ENCODE data around the gene GPR132. TPM values are rescaled to one million over a fixed set of nuclear protein-coding genes. Genes with fewer than 3 reads are reported as not detected.

Gene GPR132
- total RNA-seq, 1 experiment from 2014 or later, result 0.20 TPM

GRCh38 chr14:105071326-105071725, 6.1 kb upstream of the GPR132 start:
- H3K9me3 Mint-ChIP-seq, result no peaks in the 10 kb centered on the region
- Histone ChIP-seq H3K18ac (ENCODE audit: insufficient read length, low read depth, low read length) (no peak overlapping the region), H3K23ac (ENCODE audit: insufficient read length, low read depth, low read length) (no peak overlapping the region), H2AK5ac (ENCODE audit: insufficient read length, low read length) (no peak overlapping the region), H2AFZ (ENCODE audit: low read length) (no peak overlapping the region), H3T11ph (ENCODE audit: low read length) (no peak overlapping the region), H3K4ac (ENCODE audit: low read depth, low read length) (no peak overlapping the region), H3K23me2 (ENCODE audit: insufficient read length, low read depth, low read length, poor library complexity, severe bottlenecking) (no peaks in the 10 kb centered on the region), H3K27ac (ENCODE audit: insufficient read length, low read depth, low read length) (no peak overlapping the region), H3K56ac (ENCODE audit: insufficient read length, low read depth, low read length) (no peak overlapping the region), H2BK20ac (ENCODE audit: low read depth, low read length, poor library complexity, severe bottlenecking) (no peak overlapping the region), H3K27me3 (ENCODE audit: insufficient read depth, low read length) (no peaks in the 10 kb centered on the region), H4K91ac (ENCODE audit: insufficient read length, low read depth, low read length) (no peak overlapping the region), H3K14ac (ENCODE audit: insufficient read depth, low read length) (no peak overlapping the region), H4K20me1 (ENCODE audit: control insufficient read depth, insufficient read depth, insufficient read length) (no peaks in the 10 kb centered on the region), H2BK5ac (ENCODE audit: insufficient read length, low read length) (no peak overlapping the region), H3K9me3 (ENCODE audit: control insufficient read depth, low read depth, low read length) (no peaks in the 10 kb centered on the region), H3K4me1 (ENCODE audit: insufficient read depth, low read length) (no peaks in the 10 kb centered on the region; the same call in 1 of the 2 replicates), H3K4me2 (ENCODE audit: insufficient read depth, insufficient read length, low read length) (no peak overlapping the region), H4K5ac (ENCODE audit: insufficient read length, low read depth, low read length) (no peak overlapping the region), H3K79me2 (ENCODE audit: insufficient read depth, low read length) (no peaks in the 10 kb centered on the region), H2BK120ac (ENCODE audit: low read depth, low read length, poor library complexity, severe bottlenecking) (no peak overlapping the region), H2BK15ac (ENCODE audit: low read depth, low read length) (no peak overlapping the region), H3K9ac (ENCODE audit: extremely low read depth, insufficient read length, low read length) (no peak overlapping the region), H4K8ac (replicated peaks; ENCODE audit: insufficient read length, low read depth, low read length) (no peak overlapping the region), H3K79me1 (ENCODE audit: insufficient read depth, low read depth, low read length, poor library complexity, severe bottlenecking) (no peaks in the 10 kb centered on the region), H2BK12ac (ENCODE audit: insufficient read length, low read depth, low read length) (no peak overlapping the region)
- H3K27ac Mint-ChIP-seq, result no peak overlapping the region
- H3K4me3 Mint-ChIP-seq, result no peak overlapping the region
- H3K36me3 Mint-ChIP-seq (ENCODE audit: insufficient read depth in 1 of 3, low read depth in 3 of 3), result no peaks in the 10 kb centered on the region
- H3K4me1 Mint-ChIP-seq, result peaks cover 8 to 12% of the 10 kb centered on the region in 2 experiments; a peak in 3 of 4 replicates
- WGBS (ENCODE audit: extremely low coverage, insufficient read length, low lambda C conversion rate), result no CpG with 5 or more reads among the region's 15 CpGs
- DNase-seq, result no peak
- H3K27me3 Mint-ChIP-seq (ENCODE audit: low read depth), result peaks cover 17% of the 10 kb centered on the region
- no peak for TF ChIP-seq CTCF (conservative IDR thresholded peaks at IDR 0.05)

Data from H9 (cell line).